Measurements from ENCODE around the gene INPP5D.

The INPP5D gene

GRCh38 chr2:233236820-233237589, 176.9 kb downstream of the INPP5D start:
- H3K4me3 ChIP-seq (ENCODE audit: control insufficient read depth, low read depth, low read length) = no peak overlapping the region
- TF ChIP-seq, protein P1, sequence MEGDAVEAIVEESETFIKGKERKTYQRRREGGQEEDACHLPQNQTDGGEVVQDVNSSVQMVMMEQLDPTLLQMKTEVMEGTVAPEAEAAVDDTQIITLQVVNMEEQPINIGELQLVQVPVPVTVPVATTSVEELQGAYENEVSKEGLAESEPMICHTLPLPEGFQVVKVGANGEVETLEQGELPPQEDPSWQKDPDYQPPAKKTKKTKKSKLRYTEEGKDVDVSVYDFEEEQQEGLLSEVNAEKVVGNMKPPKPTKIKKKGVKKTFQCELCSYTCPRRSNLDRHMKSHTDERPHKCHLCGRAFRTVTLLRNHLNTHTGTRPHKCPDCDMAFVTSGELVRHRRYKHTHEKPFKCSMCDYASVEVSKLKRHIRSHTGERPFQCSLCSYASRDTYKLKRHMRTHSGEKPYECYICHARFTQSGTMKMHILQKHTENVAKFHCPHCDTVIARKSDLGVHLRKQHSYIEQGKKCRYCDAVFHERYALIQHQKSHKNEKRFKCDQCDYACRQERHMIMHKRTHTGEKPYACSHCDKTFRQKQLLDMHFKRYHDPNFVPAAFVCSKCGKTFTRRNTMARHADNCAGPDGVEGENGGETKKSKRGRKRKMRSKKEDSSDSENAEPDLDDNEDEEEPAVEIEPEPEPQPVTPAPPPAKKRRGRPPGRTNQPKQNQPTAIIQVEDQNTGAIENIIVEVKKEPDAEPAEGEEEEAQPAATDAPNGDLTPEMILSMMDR (IDR thresholded peaks at IDR 0.05; ENCODE audit: control insufficient read depth, insufficient read depth, low read depth, low read length, missing control alignments) = no peak

DNA sequence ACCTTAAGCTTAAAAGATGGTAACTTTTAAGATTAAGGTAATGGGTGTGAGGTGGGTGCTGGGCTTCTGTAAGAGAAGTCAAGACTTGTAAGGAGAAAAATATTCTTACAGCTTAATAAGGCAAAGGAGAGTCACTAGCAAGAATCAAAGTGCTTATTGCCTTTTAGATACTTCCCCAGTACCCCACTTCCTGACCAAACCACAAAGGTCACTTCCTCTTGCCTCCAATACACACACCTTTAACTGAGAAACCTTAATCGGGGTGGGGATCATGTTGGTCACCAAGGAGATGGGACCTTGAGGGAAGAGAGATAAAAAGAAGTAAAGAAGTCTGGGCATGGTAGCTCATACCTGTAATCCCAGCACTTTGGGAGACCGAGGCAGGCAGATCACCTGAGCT, 180.8 kb downstream of the INPP5D start:
- H3K4me3 ChIP-seq (ENCODE audit: control insufficient read depth, low read depth, low read length) = no peak overlapping the region
- TF ChIP-seq, protein P1 (IDR thresholded peaks at IDR 0.05; ENCODE audit: control insufficient read depth, insufficient read depth, low read depth, low read length, missing control alignments) = no peak
- no peak for DNase-seq (ENCODE audit: low read depth)

More at GRCh38 chr2:233236820-233237589, 176.9 kb downstream of the INPP5D start:
- no peak for DNase-seq (ENCODE audit: low read depth)

GRCh38 chr2:233241803-233242202, 181.7 kb downstream of the INPP5D start:
- no peak overlapping the region for H3K4me3 ChIP-seq (ENCODE audit: control insufficient read depth, low read depth, low read length)
- DNase-seq (ENCODE audit: low read depth) = no peak
- TF ChIP-seq, protein P1 (IDR thresholded peaks at IDR 0.05; ENCODE audit: control insufficient read depth, insufficient read depth, low read depth, low read length, missing control alignments) = no peak

DNA sequence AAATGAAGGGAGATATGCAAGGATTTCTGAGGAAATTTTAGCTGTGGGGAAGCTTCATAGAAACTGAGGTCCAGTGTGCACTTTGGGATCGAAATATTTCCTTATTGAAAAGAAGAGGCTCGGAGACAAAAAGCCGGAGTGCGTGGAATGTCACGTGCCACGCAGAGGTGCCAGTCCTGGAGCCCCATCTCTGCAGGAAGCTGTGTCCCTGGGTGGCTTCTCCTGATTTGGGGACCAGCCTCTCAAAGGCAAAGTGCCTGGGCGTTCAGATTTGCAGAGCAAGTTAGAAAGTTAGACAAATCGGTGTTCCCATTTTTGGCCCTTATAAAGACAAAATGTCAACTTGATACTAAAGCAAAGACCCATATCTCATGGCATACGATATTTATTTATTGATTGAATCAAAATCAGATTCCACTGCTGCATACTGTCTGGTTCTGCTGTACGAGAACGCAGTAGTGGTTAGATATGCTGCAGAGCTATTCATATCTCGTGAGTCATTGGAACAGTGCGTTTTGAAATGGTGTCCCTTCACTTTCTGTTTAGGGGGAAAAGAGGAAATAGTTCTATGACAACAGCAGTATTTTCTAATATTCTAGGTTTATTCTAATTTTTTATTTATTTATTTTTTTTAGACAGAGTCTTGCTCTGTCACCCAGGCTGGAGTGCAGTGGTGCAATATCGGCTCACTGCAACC, 182.2 kb downstream of the INPP5D start:
- no peak overlapping the region for H3K4me3 ChIP-seq (ENCODE audit: control insufficient read depth, low read depth, low read length)
- no peak for DNase-seq (ENCODE audit: low read depth)
- TF ChIP-seq, protein P1 (IDR thresholded peaks at IDR 0.05; ENCODE audit: control insufficient read depth, insufficient read depth, low read depth, low read length, missing control alignments) = no peak

DNA sequence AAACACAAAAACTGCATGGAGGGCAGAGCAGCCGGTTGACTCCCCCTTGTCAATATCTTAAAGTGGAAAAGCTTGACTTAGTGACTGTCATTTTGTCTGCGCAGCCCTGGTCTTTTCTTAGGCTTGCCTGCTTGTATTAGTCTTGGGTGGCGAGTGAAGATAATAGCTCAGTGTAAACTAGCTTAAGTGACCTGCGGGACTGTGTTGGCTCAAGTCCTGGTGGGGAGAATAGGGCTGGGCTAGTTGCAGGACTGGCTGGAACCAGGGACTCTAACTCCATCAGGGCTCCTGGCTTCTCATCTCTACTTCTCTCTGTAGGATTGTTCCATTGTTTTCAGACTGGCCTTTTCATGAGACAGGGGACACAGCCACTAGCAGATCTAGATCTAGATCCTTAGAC, 183.2 kb downstream of the INPP5D start:
- H3K4me3 ChIP-seq (ENCODE audit: control insufficient read depth, low read depth, low read length) = no peak overlapping the region
- TF ChIP-seq, protein P1 (IDR thresholded peaks at IDR 0.05; ENCODE audit: control insufficient read depth, insufficient read depth, low read depth, low read length, missing control alignments) = no peak
- DNase-seq (ENCODE audit: low read depth) = no peak

GRCh38 chr2:233244818-233245217, 184.7 kb downstream of the INPP5D start:
- TF ChIP-seq, protein P1 (IDR thresholded peaks at IDR 0.05; ENCODE audit: control insufficient read depth, insufficient read depth, low read depth, low read length, missing control alignments) = no peak
- no peak for DNase-seq (ENCODE audit: low read depth)
- no peak overlapping the region for H3K4me3 ChIP-seq (ENCODE audit: control insufficient read depth, low read depth, low read length)

All from AG09309 (cell line).